Amniotic stem cell (primary cell): ENCODE measurements around the gene NBAS.
"Not testable (repeated sequence)": the region's sequence is repeated elsewhere in the genome, so short reads cannot be mapped to it uniquely, and the experiment has no call there.

ENCODE experiments used
- DNase-seq: peaks from one replicate; lab custom pipeline; 2025; lab: John Stamatoyannopoulos, UW

The NBAS gene

GRCh38 chr2:15260835-15261234, 300.3 kb downstream of the NBAS start:
- no peak for DNase-seq

- DNase-seq = no peak
Observed at GRCh38 chr2:15260196-15260595, 300.9 kb downstream of the NBAS start.

GRCh38 chr2:15259356-15259756, 301.8 kb downstream of the NBAS start:
- DNase-seq = no peak

GRCh38 chr2:15258385-15258784, 302.7 kb downstream of the NBAS start:
- not testable (repeated sequence) for DNase-seq

GRCh38 chr2:15253835-15254286, 307.3 kb downstream of the NBAS start:
- no peak for DNase-seq

GRCh38 chr2:15253247-15253646, 307.9 kb downstream of the NBAS start:
- DNase-seq = no peak

- DNase-seq = no peak
Observed at GRCh38 chr2:15251753-15252152, 309.4 kb downstream of the NBAS start.

- not testable (repeated sequence) for DNase-seq
Observed at GRCh38 chr2:15250946-15251345, 310.2 kb downstream of the NBAS start.

- no peak for DNase-seq
Observed at GRCh38 chr2:15246870-15247269, 314.3 kb downstream of the NBAS start.

GRCh38 chr2:15243762-15244161, 317.4 kb downstream of the NBAS start:
- DNase-seq = no peak

GRCh38 chr2:15242936-15243461, 318.1 kb downstream of the NBAS start:
- DNase-seq = no peak

GRCh38 chr2:15241929-15242328, 319.2 kb downstream of the NBAS start:
- DNase-seq = no peak

GRCh38 chr2:15241201-15241600, 319.9 kb downstream of the NBAS start:
- DNase-seq = no peak

- DNase-seq = no peak
Observed at GRCh38 chr2:15238028-15238427, 323.1 kb downstream of the NBAS start.

- DNase-seq = no peak
Observed at GRCh38 chr2:15230599-15231192, 330.4 kb downstream of the NBAS start.

GRCh38 chr2:15226661-15227060, 334.5 kb downstream of the NBAS start:
- DNase-seq = no peak

GRCh38 chr2:15225131-15225530, 336.0 kb downstream of the NBAS start:
- no peak for DNase-seq

- no peak for DNase-seq
Observed at GRCh38 chr2:15224641-15225040, 336.5 kb downstream of the NBAS start.

GRCh38 chr2:15223887-15224286, 337.2 kb downstream of the NBAS start:
- peak; percentile 34 for DNase-seq

- DNase-seq = no peak
Observed at GRCh38 chr2:15222856-15223255, 338.3 kb downstream of the NBAS start.

- DNase-seq = no peak
Observed at GRCh38 chr2:15220603-15221002, 340.5 kb downstream of the NBAS start.

- DNase-seq = no peak
Observed at GRCh38 chr2:15218423-15219086, 342.6 kb downstream of the NBAS start.

- DNase-seq = no peak
Observed at GRCh38 chr2:15212249-15212648, 348.9 kb downstream of the NBAS start.

GRCh38 chr2:15210542-15210941, 350.6 kb downstream of the NBAS start:
- DNase-seq = not testable (repeated sequence)
